Measurements from ENCODE around the gene RACGAP1. TPM values are rescaled to one million over a fixed set of nuclear protein-coding genes. Genes with fewer than 3 reads are reported as not detected.
"Not testable (repeated sequence)": the region's sequence is repeated elsewhere in the genome, so short reads cannot be mapped to it uniquely, and the experiment has no call there.

The RACGAP1 gene
- total and polyA plus RNA-seq, 2 experiments from 2014 or later, result 19.0 to 52.8 TPM

GRCh38 chr12:50032515-50032853 is 7.2 kb upstream of the RACGAP1 start (continued):
- TF ChIP-seq ZNF462 (CRISPR knock-in tag; IDR thresholded peaks at IDR 0.05) (no peak), JUNB (IDR thresholded peaks at IDR 0.05; ENCODE audit: unreplicated experiment) (no peak), ETS1 (IDR thresholded peaks at IDR 0.05) (no peak), EZH2phosphoT487 (IDR thresholded peaks at IDR 0.05; ENCODE audit: unreplicated experiment) (no peak)

GRCh38 chr12:50030449-50030848 is 5.2 kb upstream of the RACGAP1 start:
- not testable (repeated sequence) for H3F3A ChIP-seq (replicated peaks; ENCODE audit: low read depth); H3K9me2 ChIP-seq (ENCODE audit: insufficient read depth); H3K36me3 Mint-ChIP-seq (ENCODE audit: low read depth); H2AFZ ChIP-seq; H3K79me2 ChIP-seq (replicated peaks; ENCODE audit: insufficient read depth); H3K4me2 ChIP-seq; H3K36me3 ChIP-seq (ENCODE audit: insufficient read depth); ATAC-seq; H3K4me3 Mint-ChIP-seq; H3K9me3 Mint-ChIP-seq; H3K27ac ChIP-seq (ENCODE audit: low read depth); H3K4me3 ChIP-seq; H3K4me1 ChIP-seq (ENCODE audit: insufficient read depth); H3K4me1 Mint-ChIP-seq; DNase-seq (ENCODE audit: low spot score); H3K27ac Mint-ChIP-seq; H4K20me1 ChIP-seq (replicated peaks; ENCODE audit: insufficient read depth)
- peaks cover 18% of the 10 kb centered on the region for H3K27me3 Mint-ChIP-seq (ENCODE audit: insufficient read depth, low read depth, poor library complexity)
- peaks cover 25% of the 10 kb centered on the region for H3K27me3 ChIP-seq (ENCODE audit: insufficient read depth)

Measured in GM23338 (cell line).